AML-193 (cell line): ENCODE measurements around the gene GNG7.
"Not testable (repeated sequence)": the region's sequence is repeated elsewhere in the genome, so short reads cannot be mapped to it uniquely, and the experiment has no call there.

ENCODE experiments used
- DNase-seq, 2 experiments: peaks; one replicate each; lab custom pipeline; 2025; lab: John Stamatoyannopoulos, UW

Gene GNG7

GRCh38 chr19:2574971-2575630 is 127.4 kb downstream of the GNG7 start:
- no peak for DNase-seq

DNA sequence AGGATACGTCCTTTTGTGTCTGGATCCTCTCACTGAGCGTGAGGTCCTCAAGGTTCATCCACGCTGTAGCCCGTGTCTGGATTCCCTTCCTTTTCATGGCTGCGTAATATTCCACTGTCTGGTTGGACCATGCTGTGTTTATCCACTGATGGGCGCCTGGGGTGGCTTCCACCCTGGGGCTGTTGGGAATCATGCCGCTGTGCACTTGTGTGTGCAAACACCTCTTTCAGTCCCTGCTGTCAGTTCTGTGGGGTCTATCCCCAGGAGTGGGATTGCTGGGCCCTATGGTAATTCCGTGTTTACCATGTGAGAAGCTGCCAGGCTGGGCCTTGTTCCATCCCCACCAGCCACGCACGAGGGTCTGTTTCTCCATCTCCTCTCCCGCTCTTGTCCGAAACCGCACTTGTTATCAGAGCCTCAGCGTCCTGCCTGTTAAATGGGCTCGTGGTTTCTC is 128.0 kb downstream of the GNG7 start:
- DNase-seq, result no peak

DNA sequence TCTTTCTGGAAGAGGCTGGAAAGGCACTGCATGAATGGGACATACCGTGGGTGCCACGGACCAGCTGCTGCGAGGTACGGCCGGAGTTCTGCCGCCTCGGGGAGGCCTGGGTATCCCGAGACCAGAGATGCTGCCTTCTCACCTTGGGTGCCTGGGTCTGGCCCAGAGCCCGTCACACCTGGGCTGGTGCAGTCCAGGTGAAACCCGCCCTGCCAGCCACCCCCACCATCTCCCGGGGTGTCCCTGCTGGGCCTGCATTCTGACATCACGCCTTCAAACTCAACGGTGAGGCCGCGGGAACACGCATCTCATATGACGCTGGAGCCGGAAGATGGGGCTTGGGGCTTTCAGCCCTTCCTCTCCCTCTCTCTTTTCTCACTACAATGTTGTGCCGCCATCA is 128.6 kb downstream of the GNG7 start:
- no peak for DNase-seq

- DNase-seq, result not testable (repeated sequence)
These were observed 130.3 kb downstream of the GNG7 start for GRCh38 chr19:2572152-2572551.

DNA sequence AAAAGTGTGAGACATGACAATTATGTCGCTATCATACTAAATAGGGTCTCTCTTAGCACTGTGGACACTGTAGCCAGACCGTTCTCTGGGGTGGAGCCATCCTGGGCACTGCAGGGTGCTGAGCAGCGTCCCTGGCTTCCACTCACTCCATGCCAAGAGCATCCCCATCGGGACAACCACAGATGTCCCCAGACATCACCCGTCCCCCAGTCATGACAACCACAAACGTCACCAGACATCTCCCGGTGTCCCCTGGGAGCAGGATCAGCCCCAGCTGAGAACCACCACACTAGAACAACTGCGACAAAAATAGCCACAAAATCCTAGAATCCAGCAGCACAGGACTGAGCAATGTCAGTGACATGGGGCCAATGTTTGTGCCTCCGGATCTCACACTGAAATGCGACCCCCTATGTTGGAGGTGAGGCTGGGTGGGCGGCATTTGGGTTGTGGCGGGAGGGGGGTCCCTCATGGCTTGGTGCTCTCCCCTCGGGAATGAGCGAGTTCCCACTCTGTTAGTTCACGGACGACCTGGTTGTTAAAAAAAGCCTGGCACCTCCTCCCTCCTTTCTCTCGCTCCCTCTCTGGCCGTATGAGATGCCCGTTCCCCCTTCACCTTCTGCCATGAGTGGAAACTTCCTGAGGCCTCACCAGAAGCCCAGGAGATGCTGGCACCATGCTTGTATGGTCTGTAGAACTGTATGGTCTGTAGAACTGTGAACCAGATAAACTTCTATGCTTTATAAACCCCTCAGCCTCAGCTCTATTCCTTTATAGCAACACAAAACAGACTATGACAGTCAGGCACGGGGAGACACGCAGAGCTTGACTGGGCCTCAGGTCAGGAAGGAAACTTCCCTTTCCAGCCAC is 132.7 kb downstream of the GNG7 start:
- DNase-seq, result no peak

DNA sequence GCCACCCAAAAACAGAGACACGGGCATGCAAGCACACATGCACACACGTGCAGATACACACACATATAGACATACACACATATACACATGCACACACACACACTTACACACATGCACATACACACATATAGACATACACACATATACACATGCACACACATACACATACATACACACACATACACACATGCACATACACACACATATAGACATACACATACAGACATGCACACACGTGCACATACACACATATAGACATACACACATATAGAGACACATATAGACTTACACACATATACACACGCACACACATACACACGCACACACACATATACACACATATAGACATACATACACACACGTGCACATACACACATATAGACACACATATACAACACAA is 134.5 kb downstream of the GNG7 start:
- DNase-seq, result no peak

GRCh38 chr19:2567580-2567979 is 134.9 kb downstream of the GNG7 start:
- DNase-seq, result no peak

DNA sequence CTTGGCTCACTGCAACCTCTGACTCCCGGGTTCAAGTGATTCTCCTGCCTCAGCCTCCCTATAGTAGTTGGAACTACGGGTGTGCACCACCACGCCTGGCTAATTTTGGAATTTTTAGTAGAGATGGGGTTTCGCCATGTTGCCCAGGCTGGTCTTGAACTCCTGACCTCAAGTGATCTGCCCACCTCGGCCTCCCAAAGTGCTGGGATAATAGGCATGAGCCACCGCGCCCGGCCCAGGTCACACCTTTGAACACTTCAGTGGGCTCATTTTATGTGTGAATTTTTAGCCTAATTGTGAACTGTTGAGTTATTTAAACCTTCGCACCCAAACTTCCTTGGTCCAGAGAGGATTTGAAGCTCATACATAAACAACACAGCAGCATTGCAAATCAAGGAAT is 138.9 kb downstream of the GNG7 start:
- not testable (repeated sequence) for DNase-seq

DNA sequence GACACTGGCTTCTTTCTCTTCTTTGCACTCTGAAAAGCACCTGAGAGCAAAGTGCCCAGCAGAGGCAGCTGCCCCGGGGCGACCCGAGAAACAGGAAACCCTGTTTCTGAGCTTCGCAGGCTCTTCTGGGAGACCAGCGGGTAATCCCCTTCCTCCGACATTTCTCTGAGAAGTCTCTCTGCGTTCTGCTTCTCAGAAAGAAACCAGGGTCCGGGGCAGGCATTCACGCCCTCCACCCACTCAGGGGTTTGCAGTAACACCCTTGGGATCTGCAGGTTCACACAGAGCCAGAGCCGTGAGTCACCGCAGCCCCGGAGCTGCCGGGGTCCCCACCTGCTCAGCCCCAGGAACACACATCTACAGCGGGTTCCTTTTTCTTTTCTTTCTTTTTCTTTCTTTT is 140.6 kb downstream of the GNG7 start:
- DNase-seq, result peak in 1 of 2 experiments; percentile 30

DNA sequence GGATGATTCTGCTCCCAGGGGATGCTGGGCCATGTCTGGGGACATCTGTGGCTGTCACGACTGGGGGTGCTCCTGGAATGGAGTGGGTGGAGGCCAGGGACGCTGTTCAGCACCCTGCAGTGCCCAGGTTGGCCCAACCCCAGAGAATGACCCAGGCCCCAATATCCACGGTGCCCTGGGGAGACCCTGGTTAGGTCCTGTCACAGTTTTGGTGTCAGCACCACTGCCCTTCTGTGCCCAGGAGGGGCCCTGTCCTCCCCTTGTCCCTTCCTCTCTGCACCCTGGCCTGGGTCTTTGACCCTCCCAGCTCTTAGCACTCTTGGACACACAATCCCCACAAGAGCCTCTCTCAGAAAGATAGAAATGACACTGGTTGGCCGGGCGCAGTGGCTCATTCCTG is 141.3 kb downstream of the GNG7 start:
- DNase-seq, result no peak

GRCh38 chr19:2560369-2560768 is 142.1 kb downstream of the GNG7 start:
- no peak for DNase-seq

DNA sequence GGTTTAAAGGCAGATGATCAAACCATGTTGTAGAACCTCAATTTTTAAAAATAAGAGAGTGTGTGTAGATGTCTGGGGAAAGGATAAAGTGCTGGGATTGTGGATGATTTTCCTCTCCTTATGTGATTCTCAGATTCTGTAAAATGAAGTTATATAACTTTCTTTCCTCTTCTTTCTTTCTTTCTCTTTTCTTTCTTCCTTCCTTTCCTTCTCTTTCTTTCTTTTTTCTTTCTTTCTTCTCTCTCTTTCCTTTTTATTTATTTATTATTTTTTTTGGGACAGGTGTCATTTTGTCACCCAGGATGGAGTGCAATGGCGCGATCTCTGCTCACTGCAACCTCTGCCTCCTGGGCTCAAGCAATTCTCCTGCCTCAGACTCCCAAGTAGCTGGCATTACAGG is 144.0 kb downstream of the GNG7 start:
- DNase-seq, result no peak

DNA sequence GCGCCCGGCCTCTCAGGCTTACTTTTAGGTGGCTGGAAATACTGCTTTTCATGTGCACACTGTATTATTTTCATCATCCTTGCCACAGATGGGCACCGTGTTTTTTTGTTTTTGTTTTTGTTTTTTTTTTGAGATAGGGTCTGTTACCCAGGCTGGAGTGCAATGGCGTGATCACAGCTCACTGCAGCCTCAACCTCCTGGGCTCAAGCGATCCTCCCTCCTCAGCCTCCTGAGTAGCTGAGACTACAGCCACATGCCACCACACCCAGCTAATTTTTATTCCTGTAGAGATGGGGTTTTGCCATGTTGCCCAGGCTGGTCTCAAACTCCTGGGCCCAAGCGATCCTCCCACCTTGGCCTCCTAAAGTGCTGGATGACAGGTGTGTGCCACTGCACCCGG is 144.4 kb downstream of the GNG7 start:
- DNase-seq, result not testable (repeated sequence)

DNA sequence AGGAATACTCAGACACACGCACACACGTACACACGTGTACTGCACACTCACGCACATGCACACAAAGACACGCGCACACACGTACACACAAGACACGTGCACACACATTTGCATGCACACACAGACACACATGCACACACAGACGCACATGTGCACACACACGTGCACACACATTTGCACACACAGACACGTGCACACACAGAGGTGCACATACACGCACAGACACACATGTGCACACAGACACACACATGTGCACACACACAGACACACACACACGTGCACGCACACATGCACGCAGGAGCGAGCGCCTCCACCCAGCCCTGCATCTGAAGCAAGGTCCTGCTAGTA is 145.4 kb downstream of the GNG7 start:
- DNase-seq, result no peak

- DNase-seq, result no peak
These were observed 146.0 kb downstream of the GNG7 start for GRCh38 chr19:2556221-2557092.

DNA sequence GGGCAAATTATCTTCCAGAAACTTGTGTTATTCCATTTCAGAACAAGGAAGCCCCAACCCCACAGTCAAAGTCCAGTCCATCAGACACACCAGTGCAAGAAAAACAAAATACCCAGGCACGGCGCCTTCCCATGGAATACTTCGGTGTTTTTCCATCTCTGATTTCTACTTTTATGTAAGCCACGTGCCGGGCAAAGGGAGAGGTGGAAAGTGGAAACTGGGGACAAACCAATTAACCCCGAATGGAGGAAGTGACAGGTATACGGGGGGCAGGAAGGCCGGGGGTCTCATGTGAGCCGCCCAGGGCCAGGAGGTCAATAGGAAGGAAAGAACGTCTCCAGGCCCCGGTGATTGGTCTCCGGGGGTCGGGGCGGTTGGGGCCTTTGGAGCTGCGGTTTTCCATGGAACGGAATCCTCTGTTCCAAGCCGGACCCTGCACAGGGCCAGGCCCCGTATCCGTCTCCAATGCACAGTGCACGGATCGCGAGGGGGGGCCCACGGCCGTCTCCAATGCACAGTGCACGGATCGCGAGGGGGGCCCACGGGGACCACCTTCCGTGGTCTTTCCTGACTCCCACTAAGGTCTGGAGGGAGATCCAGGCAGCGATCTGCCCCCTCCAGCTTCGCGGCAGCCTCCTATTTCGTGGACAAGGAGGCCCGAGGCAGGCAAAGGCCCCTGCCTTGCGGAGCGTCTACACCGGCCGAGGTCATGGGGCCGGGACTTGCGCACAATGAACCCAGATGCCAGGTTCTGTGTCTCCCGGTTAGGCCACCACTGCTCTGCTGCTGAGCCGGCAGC is 146.9 kb downstream of the GNG7 start:
- no peak for DNase-seq

GRCh38 chr19:2554856-2555255 is 147.6 kb downstream of the GNG7 start:
- DNase-seq, result no peak

- DNase-seq, result no peak
These were observed 149.0 kb downstream of the GNG7 start for GRCh38 chr19:2553510-2553909.

DNA sequence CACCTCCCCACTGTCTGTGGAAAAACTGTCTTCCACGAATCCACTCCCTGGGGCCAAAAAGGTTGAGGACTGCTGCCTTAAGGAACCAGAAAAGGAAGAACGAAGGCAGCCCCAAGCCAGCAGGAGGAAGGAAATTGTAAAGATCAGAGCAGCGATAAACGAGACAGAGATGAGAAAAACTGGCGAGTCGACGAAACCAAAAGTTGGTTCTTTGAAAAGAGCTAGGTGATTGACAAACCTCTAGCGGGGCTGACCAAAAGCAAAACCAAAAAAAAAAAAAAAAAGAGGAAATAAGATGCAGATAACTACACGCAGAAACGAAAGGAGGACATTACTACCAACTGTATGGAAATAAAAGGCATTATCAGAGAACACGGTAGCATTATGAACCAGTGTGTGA is 149.6 kb downstream of the GNG7 start:
- DNase-seq, result peak; percentile 74 to 79

DNA sequence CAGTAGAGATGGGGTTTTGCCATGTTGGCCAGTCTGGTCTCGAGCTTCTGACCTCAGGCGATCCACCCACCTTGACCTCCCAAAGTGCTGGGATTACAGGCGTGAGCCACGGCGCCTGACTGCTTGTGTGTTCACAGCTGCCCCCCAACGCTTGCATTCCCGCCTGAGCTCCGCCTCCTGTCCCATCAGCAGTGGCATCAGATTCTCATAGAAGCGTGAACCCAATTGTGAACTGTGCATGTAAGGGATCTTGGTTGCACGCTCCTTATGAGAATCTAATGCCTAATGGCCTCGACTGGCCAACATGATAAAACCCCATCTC is 150.7 kb downstream of the GNG7 start:
- DNase-seq, result no peak

- DNase-seq, result no peak
These were observed 151.2 kb downstream of the GNG7 start for GRCh38 chr19:2551172-2551863.
